Ascending aorta (tissue), 2 donors: ENCODE measurements around the gene ATP2B2. TPM values are rescaled to one million over a fixed set of nuclear protein-coding genes. Genes with fewer than 3 reads are reported as not detected.

Source experiments
- DNase-seq, 2 donors: peaks; one replicate each; pipeline ENCODE4 v3.0.0-alpha.2; 2019; ENCODE audit warnings: low spot score in 2 of 2
- H3K27ac ChIP-seq, 2 donors: fragments of 200-600 bp; sonication (generic); one replicate each; pipeline ENCODE4 v1.5.1; 2016 to 2017; ENCODE audit warnings: mild to moderate bottlenecking in 1 of 2
- H3K27me3 ChIP-seq: fragments of 200-600 bp; sonication (generic); one replicate; pipeline ENCODE4 v1.5.1; 2017
- H3K36me3 ChIP-seq, 2 donors: fragments of 200-600 bp; sonication (generic); one replicate each; pipeline ENCODE4 v1.5.1; 2016
- H3K4me1 ChIP-seq, 2 donors: fragments of 200-600 bp; sonication (generic); one replicate each; pipeline ENCODE4 v1.5.1; 2016 to 2017; ENCODE audit warnings: mild to moderate bottlenecking in 1 of 2
- H3K4me3 ChIP-seq, 2 donors: fragments of 200-600 bp; sonication (generic); one replicate each; pipeline ENCODE4 v1.5.1; 2016 to 2017; ENCODE audit warnings: mild to moderate bottlenecking in 1 of 2
- H3K9me3 ChIP-seq, 2 donors: fragments of 200-600 bp; sonication (generic); one replicate each; pipeline ENCODE4 v1.5.1; 2016
- CTCF ChIP-seq, 3 experiments: fragments of 200-600 bp in 2 of 3; fragments of 450-650 bp in 1 of 3; sonication (generic) in 2 of 3; IDR thresholded peaks; one replicate each; pipeline ENCODE4 v1.5.1; 2016 to 2019; ENCODE audit warnings: antibody characterized with exemption in 3 of 3, mild to moderate bottlenecking in 1 of 3, moderate library complexity in 1 of 3
- intact Hi-C: fragments of 100-400 bp; cut with DNase I; formaldehyde crosslinking; loops from one replicate; pipeline ENCODE4 v1.15.1; 2023
- total RNA-seq: library from RNA; depleted of rRNA; stranded (reverse); fragments of >200 nt; gene quantifications from one replicate; pipeline ENCODE4 v1.1.0, GENCODE V29; 2016

ATP2B2 gene
- total RNA-seq, 1 donor from 2014 or later = not detected

DNA sequence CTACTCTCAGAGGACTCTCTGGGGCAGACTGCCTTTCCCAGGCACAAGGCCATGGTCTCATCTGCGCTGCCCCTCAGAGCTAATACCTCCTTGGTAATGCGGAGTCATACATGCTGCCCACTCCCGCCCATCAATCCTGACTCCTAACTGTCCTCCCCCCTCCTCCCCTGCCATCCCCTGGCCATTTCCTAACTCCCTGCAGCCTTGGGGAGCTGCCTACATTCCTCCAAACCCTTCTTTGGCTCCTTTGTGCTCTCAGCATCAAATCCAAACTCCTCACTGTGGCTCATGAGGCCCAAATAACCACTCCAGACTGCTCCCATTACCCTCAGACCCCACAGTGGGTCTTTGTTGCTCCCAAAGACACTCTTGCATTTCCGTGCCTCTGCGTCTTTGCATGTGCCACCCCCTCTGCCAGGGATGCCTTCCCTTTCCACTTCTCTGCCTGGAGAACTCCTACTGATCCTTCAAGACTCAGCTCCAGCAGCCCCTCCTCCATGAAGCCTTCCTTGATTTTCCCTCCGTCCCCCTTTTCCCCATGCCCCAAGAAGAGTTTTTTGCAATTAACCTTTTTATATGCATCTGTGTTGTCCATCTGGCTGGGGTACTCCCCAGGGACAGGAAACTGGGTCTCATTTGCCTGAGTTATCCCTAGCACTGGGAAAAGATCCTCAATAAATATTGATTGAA, 5.5 kb upstream of the ATP2B2 start:
- no peak for DNase-seq
- no peak for TF ChIP-seq CTCF (IDR thresholded peaks at IDR 0.05)
- intact Hi-C loops = no loop called here

DNA sequence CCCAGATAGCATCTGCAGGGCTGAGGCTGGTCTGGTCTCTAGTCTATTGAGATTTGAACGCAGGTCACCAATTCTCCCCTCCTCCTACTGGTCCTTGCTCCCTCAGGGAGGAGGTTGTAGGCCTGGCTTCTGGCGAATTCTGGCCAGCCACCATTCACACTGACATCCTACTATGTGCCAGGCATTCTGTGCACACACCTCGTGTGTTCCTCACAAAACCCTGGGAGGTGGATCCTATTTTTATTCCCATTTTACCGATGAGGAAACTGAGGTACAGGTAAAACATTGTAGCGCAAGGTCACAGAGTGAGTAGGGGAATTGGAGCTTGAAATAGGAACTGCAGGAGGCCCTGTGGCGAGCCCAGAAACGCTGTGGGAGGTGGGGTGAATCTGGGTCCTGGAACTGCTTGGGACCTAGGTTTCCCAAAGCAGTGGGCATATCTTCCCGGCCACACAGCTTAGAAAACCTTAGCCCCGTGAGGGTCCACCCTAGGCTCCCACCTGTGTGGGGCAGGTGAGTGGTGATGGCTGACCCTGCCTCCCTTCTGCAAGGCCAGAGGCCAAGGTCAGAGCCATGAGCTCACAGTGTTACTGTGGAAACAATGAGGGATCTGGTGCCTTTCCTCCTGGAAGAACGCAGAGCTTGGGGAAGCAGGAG, 4.8 kb upstream of the ATP2B2 start:
- Histone ChIP-seq H3K27ac (no peak overlapping the region), H3K36me3 (no peaks in the 10 kb centered on the region), H3K9me3 (no peaks in the 10 kb centered on the region), H3K4me3 (no peak overlapping the region), H3K4me1 (no peaks in the 10 kb centered on the region), H3K27me3 (no peaks in the 10 kb centered on the region)
- DNase-seq = no peak
- no peak for TF ChIP-seq CTCF (IDR thresholded peaks at IDR 0.05)
- intact Hi-C loops = no loop called here

More for the DNA sequence above, 5.5 kb upstream of the ATP2B2 start:
- no peaks in the 10 kb centered on the region for H3K4me1 ChIP-seq
- H3K4me3 ChIP-seq = no peak overlapping the region
- H3K9me3 ChIP-seq = no peaks in the 10 kb centered on the region
- H3K27ac ChIP-seq = no peak overlapping the region
- no peaks in the 10 kb centered on the region for H3K27me3 ChIP-seq
- no peaks in the 10 kb centered on the region for H3K36me3 ChIP-seq

DNA sequence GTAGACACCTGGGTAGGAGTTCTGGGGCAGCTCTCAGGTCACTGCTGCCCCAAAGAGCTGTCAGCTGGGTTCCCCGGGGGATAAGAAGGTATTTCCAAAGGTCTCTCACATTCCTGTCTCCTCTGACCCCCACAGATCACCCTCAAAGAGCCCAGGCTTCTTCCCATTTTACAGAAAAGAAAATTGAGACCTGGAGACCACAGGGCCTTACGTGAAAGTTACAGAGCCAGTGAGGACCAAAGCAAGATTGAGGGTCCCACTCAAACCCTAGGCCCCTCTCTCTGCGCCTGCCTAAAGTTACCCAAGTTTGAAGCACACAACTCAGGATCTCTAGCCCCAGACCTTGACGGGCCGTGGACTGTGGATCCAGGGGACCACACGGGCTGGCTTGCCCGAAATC, 3.9 kb upstream of the ATP2B2 start:
- intact Hi-C loops = no loop called here
- Histone ChIP-seq H3K4me1 (no peaks in the 10 kb centered on the region), H3K36me3 (no peaks in the 10 kb centered on the region), H3K9me3 (no peaks in the 10 kb centered on the region), H3K4me3 (no peak overlapping the region), H3K27ac (no peak overlapping the region), H3K27me3 (peaks cover 8% of the 10 kb centered on the region)
- no peak for TF ChIP-seq CTCF (IDR thresholded peaks at IDR 0.05)
- no peak for DNase-seq

DNA sequence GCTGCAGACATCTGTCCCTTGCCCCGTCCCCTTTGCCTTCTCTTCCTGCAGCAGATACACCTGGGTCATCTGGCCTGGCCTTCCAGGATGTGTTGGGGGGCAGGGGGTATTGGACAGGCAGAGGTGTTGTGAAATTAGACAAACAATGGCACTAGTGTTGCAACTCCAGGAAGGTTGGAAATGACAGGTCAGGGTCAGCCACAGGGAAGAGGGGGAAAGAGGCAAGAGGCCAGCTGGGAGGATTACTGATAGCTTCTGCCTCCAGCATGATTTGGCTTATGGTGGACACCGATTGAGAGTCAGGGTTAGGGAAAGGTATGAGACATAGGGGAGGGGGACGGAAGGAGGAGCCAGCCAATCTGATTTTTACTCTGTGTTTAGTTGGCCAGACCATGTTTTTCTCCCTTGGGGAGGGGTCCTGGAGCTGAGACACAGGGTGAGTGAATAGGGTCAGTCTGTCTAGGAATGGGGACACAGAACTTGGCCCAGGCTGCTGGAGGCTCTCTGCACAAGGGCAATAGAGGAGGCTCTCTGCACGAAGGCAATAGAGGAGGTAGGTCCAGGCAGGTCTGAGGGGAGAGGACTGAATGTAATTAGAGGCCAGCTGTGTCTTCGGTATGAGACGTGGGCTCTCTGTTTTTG, 3.4 kb upstream of the ATP2B2 start:
- no peaks in the 10 kb centered on the region for H3K36me3 ChIP-seq
- intact Hi-C loops = no loop called here
- H3K27ac ChIP-seq = no peak overlapping the region
- H3K4me3 ChIP-seq = no peak overlapping the region
- H3K4me1 ChIP-seq = no peaks in the 10 kb centered on the region
- no peak for TF ChIP-seq CTCF (IDR thresholded peaks at IDR 0.05)
- no peaks in the 10 kb centered on the region for H3K9me3 ChIP-seq
- no peak for DNase-seq
- peaks cover 9% of the 10 kb centered on the region for H3K27me3 ChIP-seq

- H3K27me3 ChIP-seq = peaks cover 9% of the 10 kb centered on the region
- H3K27ac ChIP-seq = no peak overlapping the region
- intact Hi-C loops = no loop called here
- H3K4me3 ChIP-seq = no peak overlapping the region
- no peaks in the 10 kb centered on the region for H3K4me1 ChIP-seq
- H3K36me3 ChIP-seq = no peaks in the 10 kb centered on the region
- no peaks in the 10 kb centered on the region for H3K9me3 ChIP-seq
- no peak for DNase-seq
- no peak for TF ChIP-seq CTCF (IDR thresholded peaks at IDR 0.05)
Measured at GRCh38 chr3:10508235-10508618, 2.8 kb upstream of the ATP2B2 start.
